B cell (primary cell): Measurements from ENCODE around the gene RTKN. TPM values are rescaled to one million over a fixed set of nuclear protein-coding genes. Genes with fewer than 3 reads are reported as not detected.

ENCODE experiments used
- ATAC-seq: fragments of 200-7000 bp; cut with Tn5 transposase; one replicate; pipeline ENCODE4 v1.10.0; 2021; ENCODE audit warnings: low read depth, mild to moderate bottlenecking, moderate number of reproducible peaks, moderate library complexity
- CTCF ChIA-PET: fragments of 350-600 bp; sonication (Branson Sonifier 250); formaldehyde crosslinking; loops from one replicate; lab custom pipeline; 2021; ENCODE audit warnings: antibody characterized with exemption, inconsistent platforms; lab: Charles Lee
- POLR2A ChIA-PET: fragments of 350-600 bp; sonication (Branson Sonifier 250); formaldehyde crosslinking; loops from one replicate; lab custom pipeline; 2021; ENCODE audit warnings: antibody characterized with exemption; lab: Charles Lee
- DNase-seq: peaks from one replicate; pipeline ENCODE4 v3.0.0; 2013
- H2AFZ ChIP-seq: 2 replicates; pipeline ENCODE4 v1.6.1; 2012; ENCODE audit warnings: mild to moderate bottlenecking, low read depth, low read length; ENCODE audit not compliant: insufficient read depth, poor library complexity, severe bottlenecking
- H3K27ac ChIP-seq, 2 donors: 1 replicate in 1 of 2; 2 replicates in 1 of 2; pipeline ENCODE4 v1.5.1; 2012 to 2013; ENCODE audit warnings: low read length in 2 of 2, mild to moderate bottlenecking in 2 of 2, moderate library complexity in 1 of 2
- H3K27me3 ChIP-seq, 4 experiments: fragments of 200-600 bp in 1 of 4; sonication (generic) in 1 of 4; replicated peaks in 1 of 4; 1 replicate in 2 of 4; 2 replicates in 2 of 4; pipeline versions ENCODE4 v1.6.1 to v1.7.0; 2013 to 2016; ENCODE audit warnings: low read length in 3 of 4, mild to moderate bottlenecking in 2 of 4, mixed read lengths in 1 of 4, moderate library complexity in 1 of 4; ENCODE audit not compliant: insufficient read depth in 4 of 4, control insufficient read depth in 3 of 4; ENCODE audit errors: control extremely low read depth in 1 of 4
- H3K36me3 ChIP-seq, 2 experiments: replicated peaks in 1 of 2; 1 replicate in 1 of 2; 2 replicates in 1 of 2; pipeline versions ENCODE4 v1.6.1 to v1.7.1; 2013; ENCODE audit warnings: low read length in 1 of 2; ENCODE audit not compliant: insufficient read depth in 2 of 2, control insufficient read depth in 1 of 2; ENCODE audit errors: control extremely low read depth in 1 of 2, extremely low read depth in 1 of 2
- H3K4me1 ChIP-seq, 2 donors: fragments of 200-600 bp in 1 of 2; sonication (generic) in 1 of 2; 1 replicate in 1 of 2; 2 replicates in 1 of 2; pipeline versions ENCODE4 v1.5.1 to v1.6.1; 2013 to 2017; ENCODE audit warnings: low read length in 2 of 2; ENCODE audit not compliant: control insufficient read depth in 2 of 2, insufficient read depth in 2 of 2
- H3K4me2 ChIP-seq: replicated peaks from 2 replicates; pipeline ENCODE3; 2012; ENCODE audit warnings: mild to moderate bottlenecking, low read depth, low read length; ENCODE audit not compliant: poor library complexity, severe bottlenecking
- H3K4me3 ChIP-seq, 5 experiments: fragments of 200-600 bp in 1 of 5; sonication (generic) in 1 of 5; 1 replicate in 3 of 5; 2 replicates in 2 of 5; pipeline versions ENCODE4 v1.5.1 to v1.7.0; 2011 to 2016; ENCODE audit warnings: low read length in 4 of 5, mild to moderate bottlenecking in 4 of 5, low read depth in 2 of 5, control low read depth in 1 of 5, moderate library complexity in 1 of 5; ENCODE audit not compliant: insufficient read depth in 1 of 5; ENCODE audit errors: control extremely low read depth in 1 of 5, extremely low read depth in 1 of 5
- H3K79me2 ChIP-seq: fragments of 200-600 bp; sonication (generic); one replicate; pipeline ENCODE4 v1.6.0; 2016; ENCODE audit warnings: low read length; ENCODE audit not compliant: control insufficient read depth, insufficient read depth
- H3K9ac ChIP-seq: fragments of 200-600 bp; sonication (generic); 2 replicates; pipeline ENCODE4 v1.6.1; 2017; ENCODE audit warnings: mild to moderate bottlenecking, low read length, moderate library complexity
- H3K9me3 ChIP-seq, 3 donors: one replicate each; pipeline versions ENCODE4 v1.6.1 to v1.7.1; 2013; ENCODE audit warnings: low read length in 2 of 3; ENCODE audit not compliant: control insufficient read depth in 2 of 3, insufficient read depth in 1 of 3; ENCODE audit errors: control extremely low read depth in 1 of 3
- H4K20me1 ChIP-seq: 2 replicates; pipeline ENCODE4 v1.6.0; 2012; ENCODE audit warnings: mild to moderate bottlenecking, low read length; ENCODE audit not compliant: insufficient read depth, control insufficient read depth, poor library complexity, severe bottlenecking
- H3K27ac Mint-ChIP-seq: one replicate; pipeline ENCODE4 v1.8.0; 2021; ENCODE audit warnings: mixed read lengths
- H3K27me3 Mint-ChIP-seq: one replicate; pipeline ENCODE4 v1.8.0; 2021; ENCODE audit warnings: mixed read lengths
- H3K4me1 Mint-ChIP-seq: one replicate; pipeline ENCODE4 v1.8.0; 2021; ENCODE audit warnings: mixed read lengths
- H3K4me3 Mint-ChIP-seq: one replicate; pipeline ENCODE4 v1.8.0; 2021; ENCODE audit warnings: mixed read lengths
- H3K9me3 Mint-ChIP-seq: one replicate; pipeline ENCODE4 v1.8.0; 2022; ENCODE audit warnings: mixed read lengths; ENCODE audit not compliant: insufficient read depth
- EZH2 ChIP-seq: IDR thresholded peaks from 2 replicates; pipeline ENCODE4 v1.6.1; 2012; ENCODE audit warnings: borderline replicate concordance, low read depth, mild to moderate bottlenecking, moderate library complexity, low read length; ENCODE audit not compliant: insufficient read depth, poor library complexity, severe bottlenecking
- WGBS: methylation state at CpG from one replicate; pipeline ENCODE4 v1.1.5; 2013; ENCODE audit warnings: missing lambda C conversion rate; ENCODE audit not compliant: insufficient coverage; 5-methylcytosine and 5-hydroxymethylcytosine counted together
- intact Hi-C: fragments of 100-400 bp; cut with micrococcal nuclease; formaldehyde crosslinking; loops from one replicate; pipeline ENCODE4 v1.10.0; 2022
- polyA plus RNA-seq: library from polyadenylated mRNA; depleted of rRNA; stranded (reverse); fragments of >200 nt; gene quantifications from 2 replicates; pipeline ENCODE4 v1.2.3, GENCODE V29; 2012
- total RNA-seq, 2 donors: library from RNA; stranded (reverse); fragments of 120-200 nt in 1 of 2; gene quantifications; 1 replicate in 1 of 2; 2 replicates in 1 of 2; pipeline versions ENCODE4 v1.2.3 to v1.2.4, GENCODE V29; 2013 to 2022
- TF ChIP-seq, protein P1 (sequence below): fragments of 200-600 bp; IDR thresholded peaks from one replicate; pipeline ENCODE4 v1.8.0; 2022; ENCODE audit warnings: antibody characterized with exemption, mild to moderate bottlenecking

Gene RTKN
- total and polyA plus RNA-seq, 2 donors (not counting 1 experiment from before 2014, with no cell fraction given): 5.1 to 10.5 TPM

- CTCF ChIA-PET: interaction anchor here (0.7 to 1.3 kb wide), 8 partner anchors 13 to 91 kb away, joined by 3 to 7 read pairs (median 3); no protein-coding TSS in a partner anchor
Measured at GRCh38 chr2:74440378-74441169, 1.2 kb downstream of the RTKN start.

More at GRCh38 chr2:74440378-74441169, 1.2 kb downstream of the RTKN start:
- peaks cover 36 to 46% of the 10 kb centered on the region in 2 donors for H3K4me1 ChIP-seq
- peaks cover 17% of the 10 kb centered on the region for H3K27me3 Mint-ChIP-seq
- TF ChIP-seq, protein P1, sequence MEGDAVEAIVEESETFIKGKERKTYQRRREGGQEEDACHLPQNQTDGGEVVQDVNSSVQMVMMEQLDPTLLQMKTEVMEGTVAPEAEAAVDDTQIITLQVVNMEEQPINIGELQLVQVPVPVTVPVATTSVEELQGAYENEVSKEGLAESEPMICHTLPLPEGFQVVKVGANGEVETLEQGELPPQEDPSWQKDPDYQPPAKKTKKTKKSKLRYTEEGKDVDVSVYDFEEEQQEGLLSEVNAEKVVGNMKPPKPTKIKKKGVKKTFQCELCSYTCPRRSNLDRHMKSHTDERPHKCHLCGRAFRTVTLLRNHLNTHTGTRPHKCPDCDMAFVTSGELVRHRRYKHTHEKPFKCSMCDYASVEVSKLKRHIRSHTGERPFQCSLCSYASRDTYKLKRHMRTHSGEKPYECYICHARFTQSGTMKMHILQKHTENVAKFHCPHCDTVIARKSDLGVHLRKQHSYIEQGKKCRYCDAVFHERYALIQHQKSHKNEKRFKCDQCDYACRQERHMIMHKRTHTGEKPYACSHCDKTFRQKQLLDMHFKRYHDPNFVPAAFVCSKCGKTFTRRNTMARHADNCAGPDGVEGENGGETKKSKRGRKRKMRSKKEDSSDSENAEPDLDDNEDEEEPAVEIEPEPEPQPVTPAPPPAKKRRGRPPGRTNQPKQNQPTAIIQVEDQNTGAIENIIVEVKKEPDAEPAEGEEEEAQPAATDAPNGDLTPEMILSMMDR: peak; percentile 26
- no peak for TF ChIP-seq EZH2
- no peaks in the 10 kb centered on the region for H3K9me3 Mint-ChIP-seq
- ATAC-seq (peak; percentile 96), DNase-seq (peak; percentile 78)
- peak overlapping the region; percentile 67 for H3K27ac Mint-ChIP-seq
- H3K4me3 ChIP-seq: peak overlapping the region; percentile 14 to 55 (median 49)
- H3K79me2 ChIP-seq: no peaks in the 10 kb centered on the region
- peaks cover 47% of the 10 kb centered on the region for H3K4me1 Mint-ChIP-seq
- no peaks in the 10 kb centered on the region for H4K20me1 ChIP-seq
- H3K4me3 Mint-ChIP-seq: peak overlapping the region; percentile 83
- WGBS: 27% methylated on average over 40 of the region's 45 CpGs
- intact Hi-C loops: loop anchor here (1.0 kb wide), 2 partner anchors 14 to 19 kb away; partner anchors contain the start of genes C2orf81 and WDR54
- peak overlapping the region; percentile 72 for H2AFZ ChIP-seq
- no peak overlapping the region for H3K27ac ChIP-seq
- H3K27me3 ChIP-seq: peaks cover 0 to 43% (median 13%) of the 10 kb centered on the region in 4 experiments
- no peaks in the 10 kb centered on the region for H3K36me3 ChIP-seq
- POLR2A ChIA-PET: interaction anchor here (0.5 to 1.4 kb wide), 5 partner anchors 14 to 258 kb away, joined by 3 to 7 read pairs (median 4); partner anchors contain the start of genes C2orf81, INO80B, WBP1 and WDR54
- H3K9me3 ChIP-seq: peaks cover 0 to 9% (median 0%) of the 10 kb centered on the region in 3 donors
- peak overlapping the region; percentile 60 for H3K9ac ChIP-seq
- H3K4me2 ChIP-seq: peak overlapping the region; percentile 95
